Measurements from ENCODE around the gene SLC27A5. TPM values are rescaled to one million over a fixed set of nuclear protein-coding genes. Genes with fewer than 3 reads are reported as not detected.
A peak's percentile ranks its signal among the peaks of the same experiment; 100 is the strongest.

The SLC27A5 gene
- total and polyA plus RNA-seq, 2 donors (not counting 3 experiments of a cell fraction or from before 2014, with no cell fraction given): 7.1 to 16.0 TPM

DNA sequence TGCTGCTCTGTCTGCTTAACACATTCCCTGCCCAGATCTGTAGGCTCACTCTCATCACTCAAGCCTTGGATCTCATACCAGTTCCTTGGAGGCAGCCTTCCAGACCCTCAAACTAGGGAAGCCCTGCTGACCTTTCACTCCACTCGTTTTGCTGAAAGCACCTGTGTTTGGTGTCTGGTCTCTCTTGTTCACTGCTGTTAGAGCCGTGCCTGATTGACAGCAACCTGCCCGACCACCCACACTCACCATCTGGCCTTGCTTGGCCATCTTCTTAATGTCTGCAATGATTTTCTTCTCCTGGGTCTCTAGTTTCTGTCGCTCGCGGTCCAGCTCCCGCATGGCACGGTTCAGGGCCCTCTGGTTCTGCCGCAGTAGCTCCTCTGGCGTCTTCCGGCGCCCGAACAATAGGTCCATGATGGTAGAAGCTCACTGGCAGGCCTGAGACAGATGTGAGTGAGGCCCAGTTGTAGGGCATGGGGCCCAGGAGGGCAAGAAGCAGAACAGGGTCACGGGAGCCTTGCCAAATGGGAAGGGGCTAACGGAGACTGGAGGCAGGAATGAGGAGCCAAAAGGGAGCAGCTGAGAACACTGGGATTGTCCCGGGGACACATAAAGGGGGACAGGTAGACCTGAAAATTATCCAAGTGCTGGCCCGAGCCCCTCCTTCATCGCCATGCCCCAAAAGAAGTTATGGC, 42.2 kb upstream of the SLC27A5 start:
- Histone ChIP-seq H3K36me3 (ENCODE audit: control insufficient read depth in 2 of 2, extremely low read depth in 1 of 2, insufficient read depth in 2 of 2, low read length in 2 of 2) (peaks cover 14 to 43% of the 10 kb centered on the region in 2 experiments), H3K9me3 (replicated peaks; ENCODE audit: control insufficient read depth, insufficient read depth, low read length) (no peaks in the 10 kb centered on the region), H3K27ac (ENCODE audit: insufficient read depth, low read depth, low read length) (peak overlapping the region; percentile 54), H3K4me2 (ENCODE audit: insufficient read depth, low read length) (peak overlapping the region; percentile 72), H2AFZ (ENCODE audit: low read depth, low read length) (no peak overlapping the region), H3K27me3 (ENCODE audit: control insufficient read depth in 2 of 2, insufficient read depth in 2 of 2, low read length in 2 of 2) (no peaks in the 10 kb centered on the region), H3K4me3 (replicated peaks in 1 of 3; ENCODE audit: insufficient read depth in 1 of 3, low read depth in 1 of 3, low read length in 3 of 3) (peak overlapping the region; percentile 35 to 62 (median 49)), H4K20me1 (replicated peaks; ENCODE audit: control insufficient read depth, extremely low read depth, insufficient read depth, low read length) (no peaks in the 10 kb centered on the region), H3K9ac (replicated peaks; ENCODE audit: extremely low read depth, insufficient read depth, low read length) (peak overlapping the region; percentile 66), H3K9me1 (replicated peaks; ENCODE audit: control insufficient read depth, extremely low read depth, insufficient read depth, low read length) (no peaks in the 10 kb centered on the region), H3K4me1 (ENCODE audit: control insufficient read depth, extremely low read depth, insufficient read depth, low read length) (peaks cover 24% of the 10 kb centered on the region), H3K79me2 (ENCODE audit: control insufficient read depth, insufficient read depth, low read length) (peaks cover 28% of the 10 kb centered on the region)
- FAIRE-seq: peak; percentile 28
- DNase-seq (ENCODE audit: low read depth, low spot score): no peak
- BruUV-seq (replicated peaks): no TSS peak
- dilution Hi-C loops (cut with MboI; ENCODE audit: extremely low pct_ligation_motif_present, low sequenced_read_pairs) (no loop called here), intact Hi-C loops (cut with micrococcal nuclease) (loop anchor here (1.0 kb wide), 1 partner anchor 10 kb away; the partner anchor contains the start of gene TRIM28)
- CTCF ChIA-PET: interaction anchor here (0.9 to 3.7 kb wide), 8 partner anchors 9 to 40 kb away, joined by 3 to 60 read pairs (median 6); partner anchors contain the start of genes TRIM28 and ZBTB45
- POLR2A ChIA-PET: interaction anchor here (3.1 kb wide), 1 partner anchor 10 kb away, joined by 17 read pairs; the partner anchor contains the start of gene TRIM28
- no peak for TF ChIP-seq POLR2AphosphoS5 (IDR thresholded peaks at IDR 0.05; ENCODE audit: insufficient read depth, low read depth, low read length)
- TF ChIP-seq MYC (IDR thresholded peaks at IDR 0.05; ENCODE audit: low read depth, low read length): no peak
- no peak for TF ChIP-seq POLR2A (IDR thresholded peaks at IDR 0.05; ENCODE audit: low read depth, low read length)
- TF ChIP-seq JUN (IDR thresholded peaks at IDR 0.05; ENCODE audit: borderline replicate concordance, insufficient read depth, insufficient read length, low read depth): no peak
- TF ChIP-seq, protein P1, sequence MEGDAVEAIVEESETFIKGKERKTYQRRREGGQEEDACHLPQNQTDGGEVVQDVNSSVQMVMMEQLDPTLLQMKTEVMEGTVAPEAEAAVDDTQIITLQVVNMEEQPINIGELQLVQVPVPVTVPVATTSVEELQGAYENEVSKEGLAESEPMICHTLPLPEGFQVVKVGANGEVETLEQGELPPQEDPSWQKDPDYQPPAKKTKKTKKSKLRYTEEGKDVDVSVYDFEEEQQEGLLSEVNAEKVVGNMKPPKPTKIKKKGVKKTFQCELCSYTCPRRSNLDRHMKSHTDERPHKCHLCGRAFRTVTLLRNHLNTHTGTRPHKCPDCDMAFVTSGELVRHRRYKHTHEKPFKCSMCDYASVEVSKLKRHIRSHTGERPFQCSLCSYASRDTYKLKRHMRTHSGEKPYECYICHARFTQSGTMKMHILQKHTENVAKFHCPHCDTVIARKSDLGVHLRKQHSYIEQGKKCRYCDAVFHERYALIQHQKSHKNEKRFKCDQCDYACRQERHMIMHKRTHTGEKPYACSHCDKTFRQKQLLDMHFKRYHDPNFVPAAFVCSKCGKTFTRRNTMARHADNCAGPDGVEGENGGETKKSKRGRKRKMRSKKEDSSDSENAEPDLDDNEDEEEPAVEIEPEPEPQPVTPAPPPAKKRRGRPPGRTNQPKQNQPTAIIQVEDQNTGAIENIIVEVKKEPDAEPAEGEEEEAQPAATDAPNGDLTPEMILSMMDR (IDR thresholded peaks at IDR 0.05; ENCODE audit: extremely low read depth in 1 of 2, insufficient read depth in 1 of 2, low read depth in 1 of 2, low read length in 2 of 2): no peak
- no peak for TF ChIP-seq FOS (IDR thresholded peaks at IDR 0.05; ENCODE audit: borderline replicate concordance, insufficient read depth, low read length)
- no peak for TF ChIP-seq EZH2 (IDR thresholded peaks at IDR 0.05; ENCODE audit: borderline replicate concordance, low read depth, low read length, severe bottlenecking)
- TF ChIP-seq GATA2 (IDR thresholded peaks at IDR 0.05; ENCODE audit: insufficient read depth, insufficient read length, low read depth, low read length): no peak
- TF ChIP-seq, protein P2, sequence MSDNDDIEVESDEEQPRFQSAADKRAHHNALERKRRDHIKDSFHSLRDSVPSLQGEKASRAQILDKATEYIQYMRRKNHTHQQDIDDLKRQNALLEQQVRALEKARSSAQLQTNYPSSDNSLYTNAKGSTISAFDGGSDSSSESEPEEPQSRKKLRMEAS (IDR thresholded peaks at IDR 0.05; ENCODE audit: insufficient read depth, insufficient read length): no peak

Measured in endothelial cell of umbilical vein (primary cell).